ENCODE measurements around the gene UBXN6.

UBXN6 gene

GRCh38 chr19:4498694-4499093 lies 41.1 kb upstream of the UBXN6 start:
- TF ChIP-seq CTCF (conservative IDR thresholded peaks at IDR 0.05) = no peak
- H3K27ac ChIP-seq = no peak overlapping the region

GRCh38 chr19:4497770-4498389 lies 40.3 kb upstream of the UBXN6 start:
- H3K27ac ChIP-seq = no peak overlapping the region
- TF ChIP-seq CTCF (conservative IDR thresholded peaks at IDR 0.05) = no peak

- H3K27ac ChIP-seq = no peak overlapping the region
- no peak for TF ChIP-seq CTCF (conservative IDR thresholded peaks at IDR 0.05)
Observed at GRCh38 chr19:4496304-4496703, 38.7 kb upstream of the UBXN6 start.

GRCh38 chr19:4495471-4495870 lies 37.9 kb upstream of the UBXN6 start:
- TF ChIP-seq CTCF (conservative IDR thresholded peaks at IDR 0.05) = no peak
- no peak overlapping the region for H3K27ac ChIP-seq

- no peak for TF ChIP-seq CTCF (conservative IDR thresholded peaks at IDR 0.05)
- no peak overlapping the region for H3K27ac ChIP-seq
Observed at GRCh38 chr19:4494691-4495064, 37.1 kb upstream of the UBXN6 start.

GRCh38 chr19:4493929-4494690 lies 36.5 kb upstream of the UBXN6 start:
- no peak for TF ChIP-seq CTCF (conservative IDR thresholded peaks at IDR 0.05)

GRCh38 chr19:4493104-4493928 lies 35.7 kb upstream of the UBXN6 start:
- H3K27ac ChIP-seq = no peak overlapping the region
- no peak for TF ChIP-seq CTCF (conservative IDR thresholded peaks at IDR 0.05)

More at GRCh38 chr19:4493929-4494690, 36.5 kb upstream of the UBXN6 start:
- H3K27ac ChIP-seq = no peak overlapping the region

Data from VCaP (cell line).